Measurements from ENCODE around the gene CEP350.
"Not testable (repeated sequence)": the region's sequence is repeated elsewhere in the genome, so short reads cannot be mapped to it uniquely, and the experiment has no call there.

The CEP350 gene

GRCh38 chr1:179978199-179979079 lies 23.8 kb downstream of the CEP350 start:
- in situ Hi-C loops (cut with MboI; ENCODE audit: low sequenced_read_pairs), result no loop called here

GRCh38 chr1:179984101-179984500 lies 29.5 kb downstream of the CEP350 start:
- in situ Hi-C loops (cut with MboI; ENCODE audit: low sequenced_read_pairs), result no loop called here

- in situ Hi-C loops (cut with MboI; ENCODE audit: low sequenced_read_pairs), result no loop called here
Measured at GRCh38 chr1:179984942-179985341, 30.3 kb downstream of the CEP350 start.

GRCh38 chr1:179990847-179991246 lies 36.2 kb downstream of the CEP350 start:
- in situ Hi-C loops (cut with MboI; ENCODE audit: low sequenced_read_pairs), result no loop called here

- in situ Hi-C loops (cut with MboI; ENCODE audit: low sequenced_read_pairs), result no loop called here
Measured at GRCh38 chr1:179995576-179995975, 41.0 kb downstream of the CEP350 start.

GRCh38 chr1:179996099-179996498 lies 41.5 kb downstream of the CEP350 start:
- in situ Hi-C loops (cut with MboI; ENCODE audit: low sequenced_read_pairs), result no loop called here

DNA sequence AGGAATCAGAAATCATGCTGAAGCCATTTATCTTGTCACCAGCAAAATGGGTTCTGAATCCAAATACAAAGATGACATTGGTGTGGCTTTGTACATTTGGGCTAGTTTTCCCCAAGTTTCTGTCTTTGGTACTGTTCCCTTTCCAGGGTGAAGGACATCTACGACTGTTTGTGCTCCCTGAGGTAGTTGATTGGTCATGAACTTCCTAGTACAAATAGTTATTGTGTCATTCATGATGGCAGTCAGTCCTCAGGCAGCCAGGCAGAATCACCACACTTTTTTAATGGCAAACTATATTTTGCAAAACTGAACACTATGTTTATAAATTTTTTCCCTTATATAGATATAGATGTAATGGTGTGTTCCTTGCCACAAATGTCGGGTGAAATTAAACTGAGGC lies 46.0 kb downstream of the CEP350 start:
- in situ Hi-C loops (cut with MboI; ENCODE audit: low sequenced_read_pairs), result no loop called here

DNA sequence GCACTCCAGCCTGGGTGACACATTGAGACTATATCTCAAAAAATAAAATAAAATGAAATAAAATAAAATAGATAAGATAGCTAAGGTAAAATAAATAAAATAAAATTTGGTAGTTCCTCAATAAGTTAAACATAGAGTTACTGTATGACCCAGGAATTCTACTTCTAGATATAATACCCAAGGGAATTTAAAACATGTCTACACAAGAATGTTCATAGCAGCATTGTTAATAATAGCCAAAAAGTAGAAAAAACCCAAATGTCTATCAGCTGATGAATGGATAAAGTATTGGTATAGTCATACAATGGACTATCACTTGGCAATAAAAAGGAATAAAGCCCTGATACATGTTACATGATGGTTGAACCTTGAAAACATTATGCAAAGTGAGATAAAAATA lies 47.8 kb downstream of the CEP350 start:
- in situ Hi-C loops (cut with MboI; ENCODE audit: low sequenced_read_pairs), result no loop called here

DNA sequence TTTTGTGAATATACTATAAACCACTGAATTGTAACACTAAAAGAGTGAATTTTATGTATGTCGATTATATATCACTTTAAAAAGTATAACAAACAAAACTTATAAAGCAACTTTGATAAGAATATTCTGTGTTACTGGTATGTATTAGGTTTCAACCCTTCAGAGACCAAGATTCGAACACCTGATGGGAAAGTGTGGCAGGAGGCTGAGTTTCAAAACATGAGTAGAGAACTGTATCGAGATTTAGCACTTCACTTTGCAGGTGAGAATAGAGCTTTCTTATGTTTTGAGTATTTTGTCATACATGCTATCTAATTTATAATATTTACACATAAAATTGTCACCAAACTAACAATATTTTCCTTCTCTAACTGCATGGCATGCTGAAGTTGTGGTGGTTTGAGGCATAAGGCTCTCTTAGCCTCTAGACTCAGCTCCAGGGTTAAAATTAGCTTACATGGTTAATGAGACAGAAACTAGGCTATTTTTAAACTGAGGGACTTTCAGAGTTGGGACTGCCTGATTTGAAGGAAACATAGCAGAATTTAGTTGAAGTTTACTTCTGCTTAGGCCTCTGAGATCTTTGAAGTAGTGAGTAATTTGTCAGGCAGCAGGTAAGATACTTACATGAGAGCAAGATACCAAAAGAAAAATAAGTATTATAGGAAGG lies 48.6 kb downstream of the CEP350 start:
- in situ Hi-C loops (cut with MboI; ENCODE audit: low sequenced_read_pairs), result no loop called here

GRCh38 chr1:180006762-180007161 lies 52.2 kb downstream of the CEP350 start:
- in situ Hi-C loops (cut with MboI; ENCODE audit: low sequenced_read_pairs), result not testable (repeated sequence)

GRCh38 chr1:180020017-180020416 lies 65.4 kb downstream of the CEP350 start:
- in situ Hi-C loops (cut with MboI; ENCODE audit: low sequenced_read_pairs), result no loop called here

DNA sequence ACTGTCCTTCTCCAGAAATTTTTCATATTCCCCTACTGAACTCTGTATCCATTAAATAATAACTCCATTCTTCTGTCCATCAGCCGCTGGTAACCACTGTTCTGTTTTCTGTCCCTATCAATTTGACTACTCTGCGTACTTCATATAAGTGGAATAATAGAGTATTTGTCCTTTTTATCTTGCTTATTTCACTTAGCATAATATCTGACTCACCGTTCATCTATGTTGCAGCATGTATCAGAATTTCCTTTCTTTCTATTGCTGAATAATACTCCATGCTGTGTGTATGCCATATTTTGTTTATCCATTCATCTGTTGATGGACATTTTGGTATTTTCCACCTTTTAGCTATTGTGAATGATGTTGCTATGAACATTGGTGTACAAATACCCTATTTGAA lies 71.9 kb downstream of the CEP350 start:
- in situ Hi-C loops (cut with MboI; ENCODE audit: low sequenced_read_pairs), result no loop called here

GRCh38 chr1:180027949-180028445 lies 73.4 kb downstream of the CEP350 start:
- in situ Hi-C loops (cut with MboI; ENCODE audit: low sequenced_read_pairs), result no loop called here

DNA sequence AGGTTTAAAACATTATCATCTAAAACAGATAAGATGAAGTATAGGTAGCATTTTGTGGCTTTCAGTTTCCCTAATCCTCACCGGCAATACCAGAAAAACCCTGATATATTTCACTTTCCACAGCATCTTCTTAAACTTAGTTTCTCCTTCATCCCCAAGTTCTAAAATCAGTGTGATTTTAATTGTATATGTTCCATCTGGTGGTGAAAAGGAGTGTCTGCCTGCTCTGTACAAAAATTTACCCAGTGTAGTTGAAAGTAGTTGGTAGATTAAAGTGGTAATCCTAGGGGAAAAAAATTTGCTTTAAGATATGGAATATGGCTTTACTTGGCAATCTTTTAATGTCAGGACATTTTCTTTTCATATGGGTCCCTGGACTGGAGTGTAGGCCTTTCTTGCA lies 74.3 kb downstream of the CEP350 start:
- in situ Hi-C loops (cut with MboI; ENCODE audit: low sequenced_read_pairs), result no loop called here

- in situ Hi-C loops (cut with MboI; ENCODE audit: low sequenced_read_pairs), result no loop called here
Measured at GRCh38 chr1:180029524-180030135, 75.0 kb downstream of the CEP350 start.

GRCh38 chr1:180031664-180032063 lies 77.1 kb downstream of the CEP350 start:
- in situ Hi-C loops (cut with MboI; ENCODE audit: low sequenced_read_pairs), result no loop called here

GRCh38 chr1:180033390-180033789 lies 78.8 kb downstream of the CEP350 start:
- in situ Hi-C loops (cut with MboI; ENCODE audit: low sequenced_read_pairs), result no loop called here

GRCh38 chr1:180040034-180040433 lies 85.4 kb downstream of the CEP350 start:
- in situ Hi-C loops (cut with MboI; ENCODE audit: low sequenced_read_pairs), result no loop called here

GRCh38 chr1:180041582-180041981 lies 87.0 kb downstream of the CEP350 start:
- in situ Hi-C loops (cut with MboI; ENCODE audit: low sequenced_read_pairs), result no loop called here

DNA sequence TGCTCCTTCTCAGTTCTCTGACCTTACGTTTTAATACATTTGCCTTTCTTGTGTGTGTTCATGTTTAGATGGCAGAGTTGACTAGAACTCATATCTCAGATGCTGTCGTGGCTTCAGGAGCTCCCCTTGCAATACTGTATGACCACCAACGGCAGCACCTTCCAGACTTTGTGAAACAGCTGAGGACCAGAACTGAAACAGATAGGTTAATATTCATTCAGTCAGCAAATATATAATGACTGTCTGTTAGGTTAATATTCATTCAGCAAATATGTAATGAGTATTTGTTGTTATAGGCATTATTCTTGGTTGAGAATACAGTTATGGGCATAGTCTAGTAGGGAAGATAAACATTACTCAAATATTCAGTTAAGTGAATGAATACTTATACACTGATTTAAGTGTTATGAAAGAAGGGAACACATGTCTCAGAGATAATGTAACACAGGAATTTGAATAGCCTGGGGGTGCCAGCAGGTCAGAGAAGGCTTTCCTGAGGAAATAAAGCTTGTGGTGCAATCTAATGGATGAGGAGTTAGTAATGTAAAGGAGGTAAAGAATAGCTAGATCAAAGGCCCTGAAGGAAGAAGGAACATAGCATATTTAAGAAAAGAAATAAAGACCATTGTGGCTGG lies 88.5 kb downstream of the CEP350 start:
- in situ Hi-C loops (cut with MboI; ENCODE audit: low sequenced_read_pairs), result no loop called here

GRCh38 chr1:180043785-180044184 lies 89.2 kb downstream of the CEP350 start:
- in situ Hi-C loops (cut with MboI; ENCODE audit: low sequenced_read_pairs), result no loop called here
